H1 (cell line): ENCODE data around the gene OTUD1. TPM values are rescaled to one million over a fixed set of nuclear protein-coding genes. Genes with fewer than 3 reads are reported as not detected.

Source experiments
- CBX5 ChIP-seq: fragments of 300-800, 300-1000 bp; sonication (generic); IDR thresholded peaks from 2 replicates; pipeline ENCODE4 v1.7.1; 2016; ENCODE audit warnings: antibody characterized with exemption, low read length, low read depth
- CHD2 ChIP-seq: IDR thresholded peaks from 2 replicates; pipeline ENCODE4 v1.6.1; 2012; ENCODE audit warnings: low read length, improper control_type of control experiment
- CHD7 ChIP-seq: fragments of 300-600 bp; sonication (generic); IDR thresholded peaks from 2 replicates; pipeline ENCODE4 v1.7.1; 2012; ENCODE audit warnings: low read length, moderate library complexity, mild to moderate bottlenecking, inconsistent platforms; ENCODE audit not compliant: insufficient replicate concordance
- EGR1 ChIP-seq: IDR thresholded peaks from 2 replicates; pipeline ENCODE4 v1.6.1; 2011; ENCODE audit warnings: low read depth, low read length, borderline replicate concordance
- EZH2 ChIP-seq: fragments of 200-600 bp; sonication (generic); IDR thresholded peaks from 2 replicates; pipeline ENCODE4 v1.7.1; 2012; ENCODE audit warnings: low read depth, mild to moderate bottlenecking, moderate library complexity, low read length, inconsistent platforms; ENCODE audit not compliant: severe bottlenecking
- JUN ChIP-seq: IDR thresholded peaks from 2 replicates; pipeline ENCODE4 v1.6.1; 2011; ENCODE audit warnings: low read depth, mild to moderate bottlenecking, improper control_type of control experiment, low read length
- TAF1 ChIP-seq: IDR thresholded peaks from 2 replicates; pipeline ENCODE4 v1.6.1; 2011; ENCODE audit warnings: mild to moderate bottlenecking, low read depth, low read length
- TEAD4 ChIP-seq: IDR thresholded peaks from 2 replicates; pipeline ENCODE4 v1.6.1; 2012; ENCODE audit warnings: low read depth, low read length, inconsistent platforms, mixed read lengths
- polyA plus RNA-seq, 7 experiments: library from polyadenylated mRNA; depleted of rRNA in 3 of 7; stranded (reverse) in 5 of 7; unstranded in 2 of 7; fragments of >200 nt in 5 of 7; fragments of 200-250 nt in 2 of 7; gene quantifications; 1 replicate in 5 of 7; 2 replicates in 1 of 7; 4 replicates in 1 of 7; pipeline versions ENCODE4 v1.2.1 to v1.2.3, GENCODE V29; 2011 to 2013; ENCODE audit warnings: missing spikeins in 2 of 7, mixed read lengths in 2 of 7
- total RNA-seq: library from RNA; stranded (reverse); fragmentation: NEBNext Ultra II Directional; extraction: Animal tissue kit (Norgen Biotek cat#: 25700); gene quantifications from 2 replicates; pipeline ENCODE4 v1.2.1, GENCODE V29; 2021

OTUD1 gene
- total and polyA plus RNA-seq, 2 of the 8 experiments (the other 6 are each of a cell fraction or from before 2014, with no cell fraction given) = 1.3 to 7.1 TPM

- TF ChIP-seq CHD7 = no peak
- TF ChIP-seq CHD2 = no peak
- no peak for TF ChIP-seq EGR1
- TF ChIP-seq JUN = no peak
- TF ChIP-seq EZH2 = peak; percentile 40
- 0 out of 2 replicates have a peak, but pooled peaks have one; percentile 27 for TF ChIP-seq TAF1
- no peak for TF ChIP-seq TEAD4
- no peak for TF ChIP-seq CBX5
Measured at GRCh38 chr10:23439961-23440889, 1.4 kb downstream of the OTUD1 start (continued).
